ENCODE data around the gene SLAMF9.

Gene SLAMF9

GRCh38 chr1:159925719-159926078, 28.3 kb downstream of the SLAMF9 start:
- TF ChIP-seq USF1 (IDR thresholded peaks at IDR 0.05) (peak; percentile 77), EGR1 (IDR thresholded peaks at IDR 0.05) (no peak)

GRCh38 chr1:159924791-159925718, 29.0 kb downstream of the SLAMF9 start, which contains the start of gene TAGLN2:
Gene TAGLN2 (minus strand): TSS chr1:159925507. CDS start chr1:159920509, 4,998 bp downstream.
- TF ChIP-seq NFIC (IDR thresholded peaks at IDR 0.05) (peak; percentile 10; the same call in 1 of the 2 replicates), FOXM1 (IDR thresholded peaks at IDR 0.05; ENCODE audit: borderline replicate concordance, low read depth) (peak; percentile 18), EP300 (IDR thresholded peaks at IDR 0.05; ENCODE audit: borderline replicate concordance) (no peak), ZBTB7A (IDR thresholded peaks at IDR 0.05; ENCODE audit: low read depth) (peak; percentile 37), REST (IDR thresholded peaks at IDR 0.05; ENCODE audit: low read depth) (no peak), TCF12 (IDR thresholded peaks at IDR 0.05; ENCODE audit: low read depth) (no peak), USF1 (IDR thresholded peaks at IDR 0.05) (peak; percentile 70), MAX (IDR thresholded peaks at IDR 0.05) (peak; percentile 98), CEBPB (IDR thresholded peaks at IDR 0.05) (no peak), EGR1 (IDR thresholded peaks at IDR 0.05) (no peak), RAD21 (IDR thresholded peaks at IDR 0.05; ENCODE audit: low read depth) (no peak), TAF1 (IDR thresholded peaks at IDR 0.05; ENCODE audit: low read depth) (peak; percentile 86; the same call in 1 of the 2 replicates), TEAD4 (IDR thresholded peaks at IDR 0.05) (peak; percentile 90), CREB1 (IDR thresholded peaks at IDR 0.05; ENCODE audit: low read depth) (no peak), YY1 (IDR thresholded peaks at IDR 0.05; ENCODE audit: low read depth) (0 out of 2 replicates have a peak, but pooled peaks have one; percentile 20)

- TF ChIP-seq YY1 (IDR thresholded peaks at IDR 0.05; ENCODE audit: low read depth) (no peak), EP300 (IDR thresholded peaks at IDR 0.05; ENCODE audit: borderline replicate concordance) (peak; percentile 96), ZBTB7A (IDR thresholded peaks at IDR 0.05; ENCODE audit: low read depth) (no peak; the same call in 1 of the 2 replicates), CEBPB (IDR thresholded peaks at IDR 0.05) (peak; percentile 67; the same call in 1 of the 2 replicates), USF1 (IDR thresholded peaks at IDR 0.05) (no peak), REST (IDR thresholded peaks at IDR 0.05; ENCODE audit: low read depth) (0 out of 2 replicates have a peak, but pooled peaks have one; percentile 21), TAF1 (IDR thresholded peaks at IDR 0.05; ENCODE audit: low read depth) (no peak), TCF12 (IDR thresholded peaks at IDR 0.05; ENCODE audit: low read depth) (peak; percentile 97), RAD21 (IDR thresholded peaks at IDR 0.05; ENCODE audit: low read depth) (no peak; the same call in 1 of the 2 replicates), TEAD4 (IDR thresholded peaks at IDR 0.05) (peak; percentile 82; the same call in 1 of the 2 replicates), MAX (IDR thresholded peaks at IDR 0.05) (no peak), NFIC (IDR thresholded peaks at IDR 0.05) (peak; percentile 95), CREB1 (IDR thresholded peaks at IDR 0.05; ENCODE audit: low read depth) (0 out of 2 replicates have a peak, but pooled peaks have one; percentile 51), FOXM1 (IDR thresholded peaks at IDR 0.05; ENCODE audit: borderline replicate concordance, low read depth) (peak; percentile 81), EGR1 (IDR thresholded peaks at IDR 0.05) (peak; percentile 79; the same call in 1 of the 2 replicates)
Measured at GRCh38 chr1:159924025-159924790, 29.8 kb downstream of the SLAMF9 start.

GRCh38 chr1:159923203-159924024, 30.6 kb downstream of the SLAMF9 start:
- TF ChIP-seq CEBPB (IDR thresholded peaks at IDR 0.05): no peak
- peak; percentile 62 for TF ChIP-seq NFIC (IDR thresholded peaks at IDR 0.05)
- TF ChIP-seq EGR1 (IDR thresholded peaks at IDR 0.05): peak; percentile 69
- TF ChIP-seq EP300 (IDR thresholded peaks at IDR 0.05; ENCODE audit: borderline replicate concordance): peak; percentile 34; the same call in 1 of the 2 replicates
- 0 out of 2 replicates have a peak, but pooled peaks have one; percentile 5 for TF ChIP-seq TEAD4 (IDR thresholded peaks at IDR 0.05)
- 0 out of 2 replicates have a peak, but pooled peaks have one; percentile 56 for TF ChIP-seq YY1 (IDR thresholded peaks at IDR 0.05; ENCODE audit: low read depth)
- no peak for TF ChIP-seq REST (IDR thresholded peaks at IDR 0.05; ENCODE audit: low read depth)
- no peak for TF ChIP-seq MAX (IDR thresholded peaks at IDR 0.05)
- TF ChIP-seq USF1 (IDR thresholded peaks at IDR 0.05): no peak
- 0 out of 2 replicates have a peak, but pooled peaks have one; percentile 24 for TF ChIP-seq TCF12 (IDR thresholded peaks at IDR 0.05; ENCODE audit: low read depth)
- TF ChIP-seq CREB1 (IDR thresholded peaks at IDR 0.05; ENCODE audit: low read depth): no peak
- no peak; the same call in 1 of the 2 replicates for TF ChIP-seq RAD21 (IDR thresholded peaks at IDR 0.05; ENCODE audit: low read depth)
- no peak for TF ChIP-seq TAF1 (IDR thresholded peaks at IDR 0.05; ENCODE audit: low read depth)
- peak; percentile 30; the same call in 1 of the 2 replicates for TF ChIP-seq ZBTB7A (IDR thresholded peaks at IDR 0.05; ENCODE audit: low read depth)

Measured in Ishikawa (cell line).